ENCODE measurements around the gene AMBRA1.

The AMBRA1 gene

GRCh38 chr11:46414879-46415278 lies 178.9 kb downstream of the AMBRA1 start:
- H3K36me3 ChIP-seq: peaks cover 74% of the 10 kb centered on the region
- no peak overlapping the region for H3K27ac ChIP-seq
- no peak overlapping the region for H3K4me2 ChIP-seq

GRCh38 chr11:46414466-46414796 lies 179.4 kb downstream of the AMBRA1 start:
- H3K4me1 ChIP-seq: no peaks in the 10 kb centered on the region
- H3K36me3 ChIP-seq: peaks cover 78% of the 10 kb centered on the region
- H3K27me3 ChIP-seq: no peaks in the 10 kb centered on the region
- no peaks in the 10 kb centered on the region for H3K9me3 ChIP-seq
- H4K20me1 ChIP-seq: no peaks in the 10 kb centered on the region
- TF ChIP-seq Cebpa-rat (IDR thresholded peaks at IDR 0.05): no peak
- no peak overlapping the region for H3K4me3 ChIP-seq
- no peak overlapping the region for H3K4me2 ChIP-seq
- no peak overlapping the region for H3K9ac ChIP-seq
- H3K27ac ChIP-seq: no peak overlapping the region

More at GRCh38 chr11:46414879-46415278, 178.9 kb downstream of the AMBRA1 start:
- no peaks in the 10 kb centered on the region for H3K27me3 ChIP-seq
- no peaks in the 10 kb centered on the region for H3K9me3 ChIP-seq
- no peaks in the 10 kb centered on the region for H4K20me1 ChIP-seq
- no peaks in the 10 kb centered on the region for H3K4me1 ChIP-seq
- no peak overlapping the region for H3K9ac ChIP-seq
- TF ChIP-seq Cebpa-rat (IDR thresholded peaks at IDR 0.05): no peak
- H3K4me3 ChIP-seq: no peak overlapping the region

DNA sequence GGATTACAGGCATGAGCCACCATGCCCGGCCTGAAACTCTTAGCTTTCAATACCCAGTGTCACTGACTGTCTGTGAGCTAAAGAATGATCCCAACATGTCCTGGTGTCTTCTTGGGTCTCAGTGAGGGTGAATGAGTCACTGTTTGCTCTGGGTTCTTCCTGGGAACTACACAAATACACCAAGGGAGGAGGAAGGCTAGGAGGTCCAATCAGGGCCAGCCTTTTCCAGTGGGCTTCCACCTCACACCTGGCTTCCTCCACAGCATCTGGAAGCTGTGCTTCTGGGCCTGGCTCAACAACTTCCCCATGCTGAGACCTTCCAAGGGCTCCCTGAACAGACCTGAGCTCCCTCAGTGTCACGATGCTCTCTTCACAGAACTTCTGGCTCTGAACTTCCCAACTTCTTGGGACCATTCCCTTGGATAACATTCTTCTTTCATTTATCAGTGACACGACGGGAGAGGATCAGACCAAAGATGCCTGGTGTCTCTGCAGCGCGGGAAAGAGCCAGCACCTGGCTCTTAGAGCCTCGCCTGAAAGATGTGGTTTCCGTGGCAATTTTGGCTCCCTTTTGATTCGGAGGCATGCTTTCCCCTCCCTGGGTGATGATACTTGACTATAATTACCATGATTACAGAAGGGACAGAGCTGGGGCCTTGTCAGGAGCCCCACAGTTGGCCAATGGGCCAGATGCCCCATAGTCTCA lies 179.9 kb downstream of the AMBRA1 start:
- TF ChIP-seq Cebpa-rat (IDR thresholded peaks at IDR 0.05): no peak
- no peaks in the 10 kb centered on the region for H3K27me3 ChIP-seq
- no peaks in the 10 kb centered on the region for H3K4me1 ChIP-seq
- H3K9ac ChIP-seq: no peak overlapping the region
- H3K36me3 ChIP-seq: peaks cover 83% of the 10 kb centered on the region
- no peak overlapping the region for H3K4me2 ChIP-seq
- H3K27ac ChIP-seq: no peak overlapping the region
- no peaks in the 10 kb centered on the region for H3K9me3 ChIP-seq
- no peaks in the 10 kb centered on the region for H4K20me1 ChIP-seq
- no peak overlapping the region for H3K4me3 ChIP-seq

DNA sequence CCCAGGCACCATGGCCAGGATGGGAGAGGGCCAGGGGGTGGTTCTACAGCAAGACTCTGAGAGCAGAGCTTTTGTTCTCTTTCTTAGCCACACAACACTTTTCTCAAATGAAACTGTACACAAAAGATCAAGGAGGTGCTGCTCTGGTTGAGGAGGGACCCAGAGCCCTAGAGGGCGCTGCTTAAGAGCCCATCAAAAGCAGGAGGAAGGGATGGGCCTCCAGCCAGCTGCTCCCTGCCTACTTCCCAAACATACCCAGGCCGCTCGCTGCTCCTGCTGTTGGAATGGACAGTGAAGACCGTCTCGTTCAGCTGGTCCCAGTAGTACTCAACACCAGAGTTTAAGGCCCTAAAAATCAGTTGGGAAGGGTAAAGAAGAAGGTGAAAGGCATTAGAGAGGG lies 183.8 kb downstream of the AMBRA1 start:
- Histone ChIP-seq H3K9me3 (no peaks in the 10 kb centered on the region), H3K4me2 (no peak overlapping the region), H3K27ac (no peak overlapping the region), H3K27me3 (no peaks in the 10 kb centered on the region), H4K20me1 (peaks cover 12% of the 10 kb centered on the region), H3K36me3 (peaks cover 92% of the 10 kb centered on the region), H3K4me1 (peaks cover 18% of the 10 kb centered on the region), H3K4me3 (no peak overlapping the region), H3K9ac (no peak overlapping the region)
- TF ChIP-seq Cebpa-rat (IDR thresholded peaks at IDR 0.05): no peak

DNA sequence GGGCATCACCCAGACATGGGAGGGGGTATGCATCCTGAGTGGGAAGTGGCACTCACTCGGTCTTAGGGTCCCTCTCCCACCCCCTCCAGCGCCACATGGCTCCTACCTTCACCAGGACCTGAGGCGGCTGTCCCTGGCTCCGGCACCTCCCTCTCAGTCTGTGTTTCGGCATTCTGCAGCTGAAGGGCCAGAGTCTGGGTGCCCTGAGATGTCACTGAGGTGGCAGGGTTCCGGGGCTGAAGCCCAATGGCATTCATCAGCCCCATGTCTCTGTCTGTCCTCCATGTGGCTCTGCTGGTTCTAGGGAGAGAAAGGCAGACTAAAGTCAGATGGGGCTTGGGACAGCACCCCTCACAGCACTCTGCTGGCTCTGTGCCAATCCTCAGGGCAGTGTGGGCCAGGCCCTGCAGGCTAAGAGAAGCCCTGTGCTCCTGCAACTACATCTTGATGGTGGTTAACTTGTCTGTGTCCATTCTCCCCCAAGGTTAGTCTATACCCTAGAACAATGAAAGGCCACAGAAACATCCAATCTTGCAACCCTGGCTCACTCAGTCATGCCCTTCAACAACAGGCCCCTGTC lies 185.3 kb downstream of the AMBRA1 start:
- Histone ChIP-seq H3K27ac (no peak overlapping the region), H3K9me3 (no peaks in the 10 kb centered on the region), H3K36me3 (peaks cover 92% of the 10 kb centered on the region), H3K4me2 (peak overlapping the region; percentile 45), H3K4me1 (peaks cover 18% of the 10 kb centered on the region), H3K27me3 (no peaks in the 10 kb centered on the region), H3K9ac (0 out of 2 replicates have a peak overlapping the region, but pooled peaks have one; percentile 48), H4K20me1 (peaks cover 27% of the 10 kb centered on the region), H3K4me3 (no peak overlapping the region)
- no peak for TF ChIP-seq Cebpa-rat (IDR thresholded peaks at IDR 0.05)

GRCh38 chr11:46407635-46408034 lies 186.2 kb downstream of the AMBRA1 start:
- TF ChIP-seq Cebpa-rat (IDR thresholded peaks at IDR 0.05): no peak
- no peak overlapping the region for H3K4me3 ChIP-seq
- peaks cover 35% of the 10 kb centered on the region for H4K20me1 ChIP-seq
- H3K4me2 ChIP-seq: peak overlapping the region; percentile 45
- peaks cover 92% of the 10 kb centered on the region for H3K36me3 ChIP-seq
- no peak overlapping the region for H3K27ac ChIP-seq
- no peaks in the 10 kb centered on the region for H3K27me3 ChIP-seq
- no peaks in the 10 kb centered on the region for H3K9me3 ChIP-seq
- H3K4me1 ChIP-seq: peaks cover 18% of the 10 kb centered on the region
- peak overlapping the region; percentile 48; the same call in 1 of the 2 replicates for H3K9ac ChIP-seq

DNA sequence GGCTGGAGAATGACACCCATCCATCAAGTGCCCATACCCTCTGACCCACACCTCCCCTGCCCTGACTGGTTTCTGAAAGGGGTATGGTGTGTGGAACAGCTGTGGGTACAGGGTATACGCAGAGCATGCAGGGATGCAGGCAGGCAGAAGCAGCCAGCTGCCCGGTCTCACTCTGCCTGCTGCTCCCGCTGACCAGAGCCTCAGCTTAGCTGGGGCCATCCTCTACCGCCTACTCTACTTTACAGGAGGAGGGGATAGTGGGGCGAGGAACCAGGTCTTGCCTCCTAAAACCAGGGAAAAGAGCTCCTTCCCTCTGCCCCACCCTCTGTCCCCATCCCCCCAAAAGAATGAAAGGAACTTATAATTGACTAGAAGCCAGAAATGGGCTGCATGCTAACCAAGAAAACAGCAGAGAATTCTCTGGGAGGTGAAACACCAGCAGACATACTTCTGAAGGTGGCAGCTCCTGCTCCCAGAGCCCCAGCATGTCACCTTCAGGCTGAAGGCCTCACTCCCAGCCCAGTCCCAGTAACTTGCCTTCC lies 189.3 kb downstream of the AMBRA1 start:
- H3K9ac ChIP-seq: no peak overlapping the region
- H3K4me1 ChIP-seq: peaks cover 18% of the 10 kb centered on the region
- TF ChIP-seq Cebpa-rat (IDR thresholded peaks at IDR 0.05): no peak
- H3K27me3 ChIP-seq: no peaks in the 10 kb centered on the region
- no peak overlapping the region for H3K27ac ChIP-seq
- no peak overlapping the region for H3K4me3 ChIP-seq
- peaks cover 57% of the 10 kb centered on the region for H4K20me1 ChIP-seq
- peaks cover 99% of the 10 kb centered on the region for H3K36me3 ChIP-seq
- H3K4me2 ChIP-seq: no peak overlapping the region
- no peaks in the 10 kb centered on the region for H3K9me3 ChIP-seq

GRCh38 chr11:46402957-46403902 lies 190.6 kb downstream of the AMBRA1 start:
- no peak overlapping the region for H3K27ac ChIP-seq
- no peak for TF ChIP-seq Cebpa-rat (IDR thresholded peaks at IDR 0.05)
- no peak overlapping the region for H3K9ac ChIP-seq
- no peak overlapping the region for H3K4me2 ChIP-seq
- peaks cover 55% of the 10 kb centered on the region for H4K20me1 ChIP-seq
- no peaks in the 10 kb centered on the region for H3K27me3 ChIP-seq
- no peaks in the 10 kb centered on the region for H3K9me3 ChIP-seq
- H3K36me3 ChIP-seq: peaks cover 98% of the 10 kb centered on the region
- H3K4me3 ChIP-seq: no peak overlapping the region
- peaks cover 18% of the 10 kb centered on the region for H3K4me1 ChIP-seq

DNA sequence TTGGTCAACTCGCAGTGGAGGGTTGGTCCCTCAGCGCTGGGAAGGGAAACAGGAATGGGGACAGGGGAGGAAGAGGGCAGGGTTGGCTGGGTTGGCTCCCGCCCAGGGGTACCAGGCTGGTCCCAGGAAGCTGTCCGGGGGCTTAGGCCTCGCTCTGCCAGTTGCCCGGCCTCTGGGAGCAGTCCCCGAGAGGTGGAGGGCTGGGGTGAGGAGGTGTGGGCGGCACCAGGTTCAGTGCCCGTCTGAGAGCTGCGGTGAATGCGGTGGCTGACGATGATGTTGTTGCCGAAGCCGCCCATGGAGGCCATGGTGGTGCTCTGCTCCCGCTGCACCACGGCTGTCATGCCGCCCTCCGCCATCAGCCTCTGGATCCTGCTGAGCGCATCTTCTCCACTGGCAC lies 196.3 kb downstream of the AMBRA1 start:
- no peak for TF ChIP-seq Cebpa-rat (IDR thresholded peaks at IDR 0.05)
- peaks cover 80% of the 10 kb centered on the region for H4K20me1 ChIP-seq

More for the DNA sequence above, 196.3 kb downstream of the AMBRA1 start:
- H3K4me3 ChIP-seq: no peak overlapping the region
- H3K27me3 ChIP-seq: peaks cover 11% of the 10 kb centered on the region
- no peak overlapping the region for H3K27ac ChIP-seq
- peaks cover 12% of the 10 kb centered on the region; the same call in 1 of the 2 replicates for H3K4me1 ChIP-seq
- H3K9ac ChIP-seq: no peak overlapping the region
- no peaks in the 10 kb centered on the region for H3K9me3 ChIP-seq
- H3K36me3 ChIP-seq: peaks cover 70% of the 10 kb centered on the region
- no peak overlapping the region for H3K4me2 ChIP-seq
